ENCODE data around the gene HHLA2.

GRCh38 chr3:108407886-108408285 is 111.5 kb downstream of the HHLA2 start:
- TF ChIP-seq CTCF (conservative IDR thresholded peaks at IDR 0.05; ENCODE audit: low read depth, low read length), result no peak
- TF ChIP-seq EZH2phosphoT487 (IDR thresholded peaks at IDR 0.05; ENCODE audit: borderline replicate concordance, low read length), result no peak

Measured in PC-3 (cell line).